NCI-H510A treated with DMSO at 0.1 percent for 48 hours (cell line): ENCODE results near the gene UBA5.
A peak's percentile ranks its signal among the peaks of the same experiment; 100 is the strongest.
"Not testable (repeated sequence)": the region's sequence is repeated elsewhere in the genome, so short reads cannot be mapped to it uniquely, and the experiment has no call there.

Source experiments
- DNase-seq: peaks from one replicate; lab custom pipeline; 2025; lab: John Stamatoyannopoulos, UW

UBA5 gene

GRCh38 chr3:132660052-132660810, at the start of gene UBA5:
Gene UBA5, plus strand, starts transcription at chr3:132660329. Its CDS starts 209 bp downstream, at chr3:132660538.
- DNase-seq: peak; percentile 52

GRCh38 chr3:132615301-132615700, 44.8 kb upstream of the UBA5 start:
- not testable (repeated sequence) for DNase-seq

- no peak for DNase-seq
Measured at GRCh38 chr3:132615881-132616280, 44.2 kb upstream of the UBA5 start.

- no peak for DNase-seq
Measured at GRCh38 chr3:132616780-132617179, 43.3 kb upstream of the UBA5 start.

- DNase-seq: no peak
Measured at GRCh38 chr3:132622148-132622547, 38.0 kb upstream of the UBA5 start.

- DNase-seq: no peak
Measured at GRCh38 chr3:132622761-132623160, 37.4 kb upstream of the UBA5 start.

GRCh38 chr3:132623646-132624045, 36.5 kb upstream of the UBA5 start:
- DNase-seq: no peak

- no peak for DNase-seq
Measured at GRCh38 chr3:132624790-132625189, 35.3 kb upstream of the UBA5 start.

- DNase-seq: no peak
Measured at GRCh38 chr3:132625613-132626012, 34.5 kb upstream of the UBA5 start.

- DNase-seq: no peak
Measured at GRCh38 chr3:132626955-132627354, 33.2 kb upstream of the UBA5 start.

- no peak for DNase-seq
Measured at GRCh38 chr3:132628157-132628556, 32.0 kb upstream of the UBA5 start.

GRCh38 chr3:132629928-132630327, 30.2 kb upstream of the UBA5 start:
- no peak for DNase-seq

GRCh38 chr3:132630612-132631011, 29.5 kb upstream of the UBA5 start:
- no peak for DNase-seq

- no peak for DNase-seq
Measured at GRCh38 chr3:132635052-132635451, 25.1 kb upstream of the UBA5 start.

- DNase-seq: no peak
Measured at GRCh38 chr3:132637590-132637989, 22.5 kb upstream of the UBA5 start.

- no peak for DNase-seq
Measured at GRCh38 chr3:132638706-132639105, 21.4 kb upstream of the UBA5 start.

- DNase-seq: not testable (repeated sequence)
Measured at GRCh38 chr3:132641427-132641826, 18.7 kb upstream of the UBA5 start.

GRCh38 chr3:132641837-132642538, 18.1 kb upstream of the UBA5 start:
- DNase-seq: peak; percentile 67

GRCh38 chr3:132642539-132642847, 17.6 kb upstream of the UBA5 start:
- no peak for DNase-seq

- DNase-seq: no peak
Measured at GRCh38 chr3:132643366-132643765, 16.8 kb upstream of the UBA5 start.

GRCh38 chr3:132645058-132645457, 15.1 kb upstream of the UBA5 start:
- peak; percentile 3 for DNase-seq

GRCh38 chr3:132650153-132650552, 10.0 kb upstream of the UBA5 start:
- no peak for DNase-seq

GRCh38 chr3:132652640-132653270, 7.4 kb upstream of the UBA5 start:
- DNase-seq: no peak
